DOHH2 (cell line): ENCODE results near the gene CHFR.

Experiments
- H3F3A ChIP-seq: fragments of 200-600 bp; sonication (generic), shearing (Covaris generic); 2 replicates; pipeline ENCODE4 v1.6.0; 2016; ENCODE audit warnings: antibody characterized with exemption, mild to moderate bottlenecking; ENCODE audit not compliant: control insufficient read depth, insufficient read depth
- H3K27ac ChIP-seq: fragments of 200-600 bp; sonication (generic); 2 replicates; pipeline ENCODE4 v1.5.1; 2014; ENCODE audit warnings: low read depth, mild to moderate bottlenecking, low read length, moderate library complexity
- H3K27me3 ChIP-seq: fragments of 200-600 bp; sonication (generic); 2 replicates; pipeline ENCODE4 v1.6.1; 2014; ENCODE audit warnings: mild to moderate bottlenecking, low read length, mixed read lengths; ENCODE audit not compliant: control insufficient read depth
- H3K36me3 ChIP-seq: fragments of 200-600 bp; sonication (generic); 2 replicates; pipeline ENCODE4 v1.6.1; 2014; ENCODE audit warnings: mild to moderate bottlenecking, low read length, moderate library complexity, mixed read lengths; ENCODE audit not compliant: control insufficient read depth
- H3K4me1 ChIP-seq: fragments of 200-600 bp; sonication (generic); 2 replicates; pipeline ENCODE4 v1.6.1; 2014; ENCODE audit warnings: mild to moderate bottlenecking, low read length, mixed read lengths; ENCODE audit not compliant: control insufficient read depth
- H3K4me2 ChIP-seq: fragments of 200-600 bp; sonication (generic); 2 replicates; pipeline ENCODE4 v1.6.0; 2014; ENCODE audit warnings: mild to moderate bottlenecking, low read length, moderate library complexity
- H3K4me3 ChIP-seq: fragments of 200-600 bp; sonication (generic); 2 replicates; pipeline ENCODE4 v1.5.1; 2014; ENCODE audit warnings: mild to moderate bottlenecking, low read length, mixed read lengths
- H3K79me2 ChIP-seq: fragments of 200-600 bp; sonication (generic); 2 replicates; pipeline ENCODE4 v1.6.1; 2014; ENCODE audit warnings: mild to moderate bottlenecking, low read length, mixed read lengths; ENCODE audit not compliant: control insufficient read depth
- H3K9me2 ChIP-seq: fragments of 200-600 bp; sonication (generic); replicated peaks from 2 replicates; pipeline ENCODE4 v1.6.1; 2014; ENCODE audit warnings: mild to moderate bottlenecking, low read length, mixed read lengths; ENCODE audit not compliant: control insufficient read depth
- H3K9me3 ChIP-seq: fragments of 200-600 bp; sonication (generic); 2 replicates; pipeline ENCODE4 v1.6.1; 2014; ENCODE audit warnings: antibody characterized with exemption, low read length, mixed read lengths; ENCODE audit not compliant: control insufficient read depth, insufficient read depth
- H4K20me1 ChIP-seq: fragments of 200-600 bp; sonication (generic); 2 replicates; pipeline ENCODE4 v1.6.0; 2014; ENCODE audit warnings: low read depth, mild to moderate bottlenecking, antibody characterized with exemption, low read length, moderate library complexity; ENCODE audit not compliant: control insufficient read depth, insufficient read depth
- EZH2phosphoT487 ChIP-seq: fragments of 200-600 bp; sonication (generic); IDR thresholded peaks from 2 replicates; pipeline ENCODE4 v1.6.1; 2017; ENCODE audit warnings: borderline replicate concordance, mild to moderate bottlenecking, antibody characterized with exemption, low read length, moderate library complexity, mixed read lengths
- TF ChIP-seq, protein P1 (sequence below): fragments of 200-600 bp; sonication (generic); IDR thresholded peaks from one replicate; pipeline ENCODE4 v1.5.1; 2014; ENCODE audit warnings: antibody characterized with exemption, mild to moderate bottlenecking, low read depth, low read length; ENCODE audit not compliant: poor library complexity, severe bottlenecking

The CHFR gene

DNA sequence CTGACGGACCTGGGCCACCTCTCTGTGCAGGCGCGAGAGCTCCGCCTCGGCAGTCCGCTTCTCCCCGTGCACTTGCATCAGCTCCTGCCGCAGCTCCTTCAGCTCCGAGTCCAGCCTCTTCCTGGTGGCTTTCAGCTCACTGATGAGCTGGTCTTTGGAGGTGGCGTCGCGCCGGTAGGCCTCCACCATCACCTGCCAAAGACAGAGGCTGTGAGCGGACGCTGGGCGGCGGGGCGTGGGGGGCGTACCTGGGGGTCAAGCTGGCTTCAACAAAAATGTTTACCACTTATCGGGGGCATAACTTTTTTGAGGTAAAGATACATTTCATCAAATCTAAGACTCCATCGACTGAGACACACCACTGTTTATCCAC, 98.3 kb downstream of the CHFR start:
- H3F3A ChIP-seq = no peaks in the 10 kb centered on the region; the same call in 1 of the 2 replicates
- H3K4me2 ChIP-seq = no peak overlapping the region
- H3K36me3 ChIP-seq = peaks cover 67% of the 10 kb centered on the region
- H3K27me3 ChIP-seq = no peaks in the 10 kb centered on the region
- H3K9me2 ChIP-seq = no peaks in the 10 kb centered on the region
- H4K20me1 ChIP-seq = peaks cover 2% of the 10 kb centered on the region; the same call in 1 of the 2 replicates
- H3K4me3 ChIP-seq = no peak overlapping the region
- H3K79me2 ChIP-seq = peaks cover 12% of the 10 kb centered on the region
- no peaks in the 10 kb centered on the region for H3K4me1 ChIP-seq
- H3K9me3 ChIP-seq = no peaks in the 10 kb centered on the region
- no peak for TF ChIP-seq EZH2phosphoT487
- TF ChIP-seq, protein P1, sequence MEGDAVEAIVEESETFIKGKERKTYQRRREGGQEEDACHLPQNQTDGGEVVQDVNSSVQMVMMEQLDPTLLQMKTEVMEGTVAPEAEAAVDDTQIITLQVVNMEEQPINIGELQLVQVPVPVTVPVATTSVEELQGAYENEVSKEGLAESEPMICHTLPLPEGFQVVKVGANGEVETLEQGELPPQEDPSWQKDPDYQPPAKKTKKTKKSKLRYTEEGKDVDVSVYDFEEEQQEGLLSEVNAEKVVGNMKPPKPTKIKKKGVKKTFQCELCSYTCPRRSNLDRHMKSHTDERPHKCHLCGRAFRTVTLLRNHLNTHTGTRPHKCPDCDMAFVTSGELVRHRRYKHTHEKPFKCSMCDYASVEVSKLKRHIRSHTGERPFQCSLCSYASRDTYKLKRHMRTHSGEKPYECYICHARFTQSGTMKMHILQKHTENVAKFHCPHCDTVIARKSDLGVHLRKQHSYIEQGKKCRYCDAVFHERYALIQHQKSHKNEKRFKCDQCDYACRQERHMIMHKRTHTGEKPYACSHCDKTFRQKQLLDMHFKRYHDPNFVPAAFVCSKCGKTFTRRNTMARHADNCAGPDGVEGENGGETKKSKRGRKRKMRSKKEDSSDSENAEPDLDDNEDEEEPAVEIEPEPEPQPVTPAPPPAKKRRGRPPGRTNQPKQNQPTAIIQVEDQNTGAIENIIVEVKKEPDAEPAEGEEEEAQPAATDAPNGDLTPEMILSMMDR = no peak
- H3K27ac ChIP-seq = no peak overlapping the region

DNA sequence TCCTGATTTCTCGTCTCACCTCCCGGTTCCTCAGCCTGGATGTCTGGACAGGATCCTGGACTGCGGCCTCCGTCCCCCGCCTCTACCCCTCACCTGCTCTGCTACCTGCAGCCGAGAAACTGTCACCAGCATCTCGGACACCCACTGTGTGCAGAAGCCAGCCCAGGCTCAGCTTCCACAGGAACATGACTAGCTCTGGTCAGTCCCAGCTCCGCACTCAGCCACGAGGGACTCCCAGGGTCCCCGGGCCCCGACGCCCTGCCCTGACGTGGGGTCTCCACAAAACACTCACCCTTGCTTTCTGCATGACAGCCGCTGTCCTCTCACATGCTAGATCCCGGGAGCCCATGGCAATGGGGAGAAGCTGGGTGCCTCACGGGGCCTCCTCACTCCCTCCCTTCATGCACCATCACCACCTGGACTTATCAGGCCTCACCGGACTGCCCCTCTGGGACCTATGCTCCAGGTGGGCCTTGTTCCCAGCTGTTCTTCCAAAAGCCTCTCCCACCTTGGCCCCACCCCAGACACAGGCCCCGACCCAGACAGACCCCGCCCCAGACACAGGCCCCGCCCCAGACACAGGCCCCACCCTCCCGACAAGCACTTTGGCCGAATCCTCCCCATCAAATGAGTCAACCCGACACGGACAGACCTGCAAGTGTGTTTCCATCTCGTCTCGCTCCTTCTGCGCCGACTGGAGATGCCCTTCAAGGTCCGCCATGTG, 98.9 kb downstream of the CHFR start:
- TF ChIP-seq EZH2phosphoT487 = no peak
- TF ChIP-seq, protein P1 = no peak
- Histone ChIP-seq H3K4me3 (no peak overlapping the region), H4K20me1 (peaks cover 2% of the 10 kb centered on the region; the same call in 1 of the 2 replicates), H3K79me2 (peaks cover 7% of the 10 kb centered on the region; the same call in 1 of the 2 replicates), H3K4me2 (no peak overlapping the region), H3K27ac (no peak overlapping the region), H3K9me3 (no peaks in the 10 kb centered on the region), H3K27me3 (no peaks in the 10 kb centered on the region), H3K9me2 (no peaks in the 10 kb centered on the region), H3F3A (no peaks in the 10 kb centered on the region; the same call in 1 of the 2 replicates), H3K4me1 (no peaks in the 10 kb centered on the region), H3K36me3 (peaks cover 67% of the 10 kb centered on the region)

DNA sequence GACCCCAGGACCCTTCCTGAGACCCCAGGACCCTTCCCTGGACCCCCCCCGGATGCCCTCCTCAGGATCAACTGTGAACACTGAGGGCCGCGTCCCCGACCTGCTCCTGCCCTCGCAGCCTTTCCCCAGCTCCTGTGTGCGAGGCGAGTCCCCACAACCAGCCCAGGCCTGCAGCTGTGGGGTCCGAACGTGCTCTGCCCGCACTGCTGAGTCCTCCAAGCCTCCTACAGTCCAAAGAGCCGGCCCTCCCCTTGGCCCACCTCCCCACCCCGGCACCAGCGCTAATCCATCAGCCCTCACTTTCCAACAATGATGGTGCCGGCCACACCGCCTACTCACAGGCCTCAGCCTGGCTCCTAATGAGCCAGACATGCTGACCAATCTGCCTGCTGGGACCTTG, 99.5 kb downstream of the CHFR start:
- peaks cover 72% of the 10 kb centered on the region for H3K36me3 ChIP-seq
- H3K27ac ChIP-seq = no peak overlapping the region
- no peak overlapping the region for H3K4me3 ChIP-seq
- no peaks in the 10 kb centered on the region for H3K27me3 ChIP-seq
- H3K9me3 ChIP-seq = no peaks in the 10 kb centered on the region
- TF ChIP-seq EZH2phosphoT487 = no peak
- TF ChIP-seq, protein P1 = no peak
- peaks cover 2% of the 10 kb centered on the region; the same call in 1 of the 2 replicates for H4K20me1 ChIP-seq
- H3K9me2 ChIP-seq = no peaks in the 10 kb centered on the region
- H3F3A ChIP-seq = no peaks in the 10 kb centered on the region; the same call in 1 of the 2 replicates
- 0 out of 2 replicates have a peak, but pooled peaks cover 6% of the 10 kb centered on the region for H3K79me2 ChIP-seq
- H3K4me2 ChIP-seq = no peak overlapping the region
- no peaks in the 10 kb centered on the region for H3K4me1 ChIP-seq
